HG03520 (cell line): ENCODE results near the gene BNC2.
"Not testable (repeated sequence)": the region's sequence is repeated elsewhere in the genome, so short reads cannot be mapped to it uniquely, and the experiment has no call there.

Experiments used
- ATAC-seq: cut with Tn5 transposase; IDR thresholded peaks from one replicate; pipeline ENCODE4 v1.9.1; 2021; ENCODE audit warnings: mild to moderate bottlenecking, moderate library complexity; ENCODE audit not compliant: unreplicated experiment

BNC2 gene

GRCh38 chr9:16469184-16469583, 401.3 kb downstream of the BNC2 start:
- ATAC-seq: no peak

DNA sequence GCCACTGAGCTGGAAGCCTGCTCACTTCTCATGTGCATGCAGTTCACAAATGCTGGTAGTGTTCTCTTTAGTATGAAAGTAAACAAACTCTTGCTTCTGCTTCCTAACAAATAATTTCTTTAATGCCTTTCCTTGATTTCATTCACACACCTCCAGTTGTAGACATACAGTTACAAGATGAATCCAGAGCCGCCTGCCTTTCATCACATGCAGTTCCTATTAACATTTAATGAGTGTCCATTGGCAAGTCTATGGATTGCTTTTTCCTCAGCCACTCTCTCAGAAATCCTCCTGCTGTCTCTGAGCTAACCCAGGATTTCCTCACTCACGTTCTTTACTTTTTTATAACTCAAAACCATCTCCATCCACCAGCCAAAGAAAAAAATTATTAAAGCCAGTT, 408.6 kb downstream of the BNC2 start:
- no peak for ATAC-seq

GRCh38 chr9:16461137-16461840, 409.2 kb downstream of the BNC2 start:
- ATAC-seq: no peak

DNA sequence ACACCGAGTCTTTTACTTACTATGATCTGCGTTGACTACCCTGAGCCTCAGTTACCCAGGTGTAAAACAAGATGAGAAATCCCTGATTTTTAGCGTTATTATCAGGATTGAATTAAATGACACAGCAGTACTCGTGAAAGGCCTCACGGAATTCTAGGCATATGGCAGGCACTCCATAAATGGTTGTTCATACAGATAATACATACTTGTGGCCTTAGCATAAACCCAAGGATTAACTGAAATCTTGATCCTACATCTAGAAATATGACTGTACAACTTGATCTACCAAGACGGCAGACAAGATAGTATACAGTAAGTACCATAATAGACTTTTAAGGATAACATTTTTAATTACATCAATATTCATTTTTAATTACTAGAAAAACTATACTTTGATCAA, 409.8 kb downstream of the BNC2 start:
- ATAC-seq: no peak

- ATAC-seq: no peak
Observed at GRCh38 chr9:16459421-16460148, 410.9 kb downstream of the BNC2 start.

GRCh38 chr9:16458696-16459420, 411.6 kb downstream of the BNC2 start:
- ATAC-seq: no peak

- no peak for ATAC-seq
Observed at GRCh38 chr9:16455842-16456241, 414.6 kb downstream of the BNC2 start.

DNA sequence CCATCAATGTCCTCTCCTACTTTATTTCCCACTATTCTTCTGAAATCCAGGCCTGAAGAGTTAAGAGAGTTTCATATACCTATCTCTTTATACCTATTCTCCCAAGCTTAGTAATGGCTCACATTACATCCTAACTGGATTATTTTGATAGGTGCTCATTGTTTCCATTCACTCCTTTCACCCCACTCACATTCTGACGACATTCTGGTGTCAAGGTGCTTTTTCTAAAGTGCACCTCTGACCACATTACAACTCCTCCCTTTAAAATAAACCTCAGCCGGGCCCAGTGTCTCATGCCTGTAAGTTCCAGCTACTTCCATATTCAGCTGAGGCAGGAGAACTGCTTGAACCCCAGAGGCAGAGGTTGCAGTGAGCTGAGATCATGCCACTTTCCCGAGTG, 417.1 kb downstream of the BNC2 start:
- ATAC-seq: no peak

- no peak for ATAC-seq
Observed at GRCh38 chr9:16450578-16450977, 419.9 kb downstream of the BNC2 start.

DNA sequence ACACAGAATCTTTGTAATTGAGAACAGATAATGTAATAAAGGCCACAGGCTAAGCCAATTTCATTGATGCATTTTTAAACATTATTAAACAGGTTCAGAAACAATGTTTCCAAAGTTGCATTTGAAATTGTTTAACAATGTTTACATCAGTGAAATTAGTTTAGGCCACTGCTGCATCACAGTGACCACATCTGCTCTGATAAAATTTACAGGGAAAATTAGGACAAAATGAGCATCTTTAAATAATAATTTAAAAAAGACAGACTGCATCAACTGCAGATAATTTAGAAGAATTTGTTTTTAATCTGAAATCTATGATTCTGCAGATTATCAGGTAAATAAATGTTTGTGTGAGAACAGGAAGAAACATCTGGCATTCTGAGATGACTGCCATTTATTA, 420.4 kb downstream of the BNC2 start:
- no peak for ATAC-seq

GRCh38 chr9:16449076-16449730, 421.3 kb downstream of the BNC2 start:
- ATAC-seq: no peak

DNA sequence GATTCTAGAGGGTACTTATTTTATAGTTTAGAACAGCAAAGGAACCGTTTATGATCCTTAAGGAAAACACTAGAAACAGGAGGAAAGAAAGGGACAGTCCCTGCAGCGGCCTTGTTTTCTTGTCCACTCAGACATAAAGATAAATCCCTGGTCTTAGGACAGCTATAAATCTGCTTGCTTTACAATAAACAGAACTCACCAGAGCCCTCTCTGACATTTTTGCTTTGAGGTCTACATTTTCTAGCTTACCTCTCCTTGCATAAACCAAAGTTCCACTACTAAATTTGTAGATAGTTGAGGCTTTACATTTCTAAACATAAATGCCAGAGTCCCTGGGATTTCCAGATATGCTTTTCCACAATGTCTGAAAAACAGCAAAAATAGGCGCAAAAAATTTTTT, 422.5 kb downstream of the BNC2 start:
- no peak for ATAC-seq

DNA sequence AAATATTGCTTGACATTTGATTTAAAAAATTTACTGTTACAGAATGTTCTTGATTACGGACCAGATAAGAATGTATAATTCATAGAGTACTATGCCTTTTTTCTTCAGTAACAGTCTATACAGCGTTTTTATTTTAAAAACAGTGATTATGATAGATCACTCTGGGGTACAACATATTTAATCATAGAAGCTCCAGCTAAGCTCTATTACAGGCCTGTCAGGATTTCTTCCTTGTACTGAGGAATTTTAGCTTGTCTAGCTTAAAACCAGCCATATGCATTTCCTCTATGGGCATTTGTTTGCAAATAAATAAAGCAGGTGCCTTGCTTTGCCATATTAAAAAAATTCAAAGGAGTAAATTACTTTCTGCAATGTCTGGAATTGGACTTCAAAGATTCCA, 423.8 kb downstream of the BNC2 start:
- ATAC-seq: no peak

GRCh38 chr9:16445141-16445920, 425.1 kb downstream of the BNC2 start:
- ATAC-seq: no peak

DNA sequence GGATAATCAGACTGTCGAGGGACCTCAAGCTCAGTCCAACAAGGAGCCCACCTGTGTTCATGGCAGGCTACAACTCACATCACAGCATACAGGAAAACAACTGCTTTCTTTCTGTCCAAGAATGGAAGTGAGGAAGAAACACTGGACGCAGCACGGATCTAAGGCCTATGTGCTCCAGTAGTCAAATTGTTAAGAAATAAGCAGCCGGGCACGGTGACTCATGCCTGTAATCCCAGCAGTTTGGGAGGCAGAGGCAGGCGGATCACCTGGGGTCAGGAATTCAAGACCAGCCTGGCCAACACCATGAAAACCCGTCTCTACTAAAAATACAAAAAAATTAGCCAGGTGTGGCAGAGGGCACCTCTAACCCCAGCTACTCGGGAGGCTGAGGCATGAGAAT, 427.8 kb downstream of the BNC2 start:
- ATAC-seq: no peak

- no peak for ATAC-seq
Observed at GRCh38 chr9:16441791-16442190, 428.7 kb downstream of the BNC2 start.

DNA sequence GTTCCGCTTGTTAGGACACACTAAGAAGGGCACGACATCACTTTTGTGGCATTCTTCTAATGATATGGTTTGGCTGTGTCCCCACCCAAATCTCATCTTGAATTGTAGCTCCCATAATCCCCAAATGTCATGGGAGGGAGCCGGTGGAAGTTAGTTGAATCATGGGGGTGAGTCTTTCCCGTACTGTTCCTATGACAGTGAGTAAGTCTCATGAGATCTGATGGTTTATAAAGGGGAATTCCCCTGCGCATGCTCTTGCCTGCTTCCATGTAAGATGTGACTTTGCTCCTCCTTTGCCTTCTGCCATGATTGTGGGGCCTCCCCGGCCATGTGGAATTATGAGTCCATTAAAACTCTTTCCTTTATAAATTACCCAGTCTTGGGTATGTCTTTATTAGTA, 431.6 kb downstream of the BNC2 start:
- ATAC-seq: not testable (repeated sequence)

DNA sequence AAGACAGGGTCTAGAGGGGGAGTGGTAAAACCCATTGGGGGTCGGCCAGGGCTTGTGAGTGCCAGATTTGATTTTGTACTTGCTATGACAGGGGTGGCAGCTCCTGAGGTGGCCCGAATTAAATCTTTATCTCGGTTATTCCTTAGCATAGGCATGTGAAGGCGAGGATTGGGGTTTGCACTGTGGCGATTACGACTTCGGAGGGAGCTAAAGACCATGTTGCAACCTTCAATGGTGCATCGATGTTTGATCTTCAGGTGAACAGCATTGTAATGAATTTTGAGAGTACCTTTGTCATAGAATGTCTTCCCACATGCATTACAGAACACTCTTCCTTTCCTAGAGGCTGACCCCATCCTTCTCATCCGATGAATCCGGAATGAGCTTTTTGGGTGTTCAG, 433.9 kb downstream of the BNC2 start:
- no peak for ATAC-seq

- ATAC-seq: no peak
Observed at GRCh38 chr9:16434526-16434925, 435.9 kb downstream of the BNC2 start.

- ATAC-seq: no peak
Observed at GRCh38 chr9:16433494-16433893, 437.0 kb downstream of the BNC2 start.
